A172 (cell line): Measurements from ENCODE around the gene HTR6. TPM values are rescaled to one million over a fixed set of nuclear protein-coding genes. Genes with fewer than 3 reads are reported as not detected.
"Not testable (repeated sequence)": the region's sequence is repeated elsewhere in the genome, so short reads cannot be mapped to it uniquely, and the experiment has no call there.

Experiments
- DNase-seq: peaks from one replicate; pipeline ENCODE4 v3.0.0-alpha.2; 2015; ENCODE audit warnings: low spot score
- total RNA-seq: library from RNA; depleted of rRNA; stranded (reverse); fragments of >200 nt; shearing (Covaris generic); gene quantifications from 2 replicates; pipeline ENCODE4 v1.2.3, GENCODE V29; 2014; rRNA removed

HTR6 gene
- not detected in 2 replicates for total RNA-seq

DNA sequence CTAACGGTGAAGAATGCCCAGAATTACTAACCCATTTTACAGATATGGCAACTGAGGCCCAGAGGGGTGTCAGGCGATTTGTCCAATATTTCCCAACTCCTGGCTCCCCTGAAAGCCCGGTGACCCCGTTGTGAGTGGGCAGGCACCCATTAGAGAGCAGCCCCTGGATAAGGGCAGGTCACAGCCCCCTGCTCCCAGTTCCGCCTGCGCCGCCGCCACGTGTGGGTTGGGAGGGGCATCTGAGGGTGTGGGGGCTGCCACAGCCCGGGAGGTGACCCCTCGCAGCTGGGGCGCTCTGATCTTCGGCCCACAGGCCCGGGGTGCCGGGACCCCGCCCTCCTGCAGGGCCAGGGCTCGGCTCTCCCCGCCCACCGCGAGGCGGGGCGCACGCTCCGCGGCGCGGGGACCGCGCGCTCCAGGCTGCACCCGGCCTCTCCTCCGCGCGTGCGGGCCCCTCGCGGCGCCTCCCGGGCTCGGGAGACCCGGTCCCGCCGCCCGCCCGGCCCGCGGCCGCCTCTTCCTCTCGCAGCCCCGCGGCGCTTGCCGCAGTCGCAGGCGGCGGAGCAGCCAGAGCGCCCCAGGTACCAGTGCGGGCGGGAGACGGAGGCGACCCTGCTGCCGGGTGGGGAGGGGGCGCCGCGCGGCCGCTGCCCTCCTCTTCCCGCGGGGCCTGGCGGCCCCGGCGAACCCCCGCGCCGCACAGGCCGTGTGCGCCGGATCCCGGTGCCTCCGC lies at the start of gene HTR6:
HTR6 (plus strand) TSS at position 423 of the 733 bp plus-strand sequence. CDS start 879 bp downstream, outside the sequence.
- no peak for DNase-seq

DNA sequence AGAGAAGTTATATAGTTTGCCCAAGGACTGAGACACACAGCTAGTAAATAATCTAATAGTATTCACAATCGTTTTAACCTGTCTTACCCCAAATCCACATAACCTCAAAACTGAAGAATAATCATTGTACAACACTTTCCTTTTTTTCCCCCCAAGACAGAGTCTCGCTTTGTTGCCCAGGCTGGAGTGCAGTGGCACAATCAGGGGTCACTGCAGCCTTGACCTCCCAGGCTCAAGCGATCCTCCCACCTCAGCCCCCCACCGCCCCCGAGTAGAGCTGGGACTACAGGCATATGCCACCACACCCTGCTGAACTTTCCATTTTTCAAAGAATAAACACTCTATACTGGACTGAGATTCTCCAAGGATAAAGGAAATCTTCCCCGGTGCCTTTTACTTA lies 49.2 kb upstream of the HTR6 start:
- no peak for DNase-seq

DNA sequence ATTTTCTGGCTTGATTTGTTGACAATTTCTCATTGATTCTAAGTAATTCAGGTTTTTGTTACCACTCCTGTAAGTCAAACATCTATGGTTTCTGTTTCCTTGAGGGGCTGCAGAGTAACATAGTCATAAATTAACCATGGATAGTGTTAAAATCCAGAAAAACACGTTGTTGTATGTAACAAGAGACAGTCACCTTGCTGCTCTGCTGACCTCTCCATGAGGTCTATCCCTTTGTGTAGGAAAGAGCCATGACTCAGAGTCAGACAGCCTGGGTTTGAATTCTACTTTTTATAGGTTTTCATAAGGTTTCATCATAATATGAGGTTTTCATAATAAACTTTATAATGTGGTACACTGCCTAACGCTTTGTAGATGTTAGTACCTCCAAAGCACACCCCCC lies 48.2 kb upstream of the HTR6 start:
- DNase-seq, result no peak

DNA sequence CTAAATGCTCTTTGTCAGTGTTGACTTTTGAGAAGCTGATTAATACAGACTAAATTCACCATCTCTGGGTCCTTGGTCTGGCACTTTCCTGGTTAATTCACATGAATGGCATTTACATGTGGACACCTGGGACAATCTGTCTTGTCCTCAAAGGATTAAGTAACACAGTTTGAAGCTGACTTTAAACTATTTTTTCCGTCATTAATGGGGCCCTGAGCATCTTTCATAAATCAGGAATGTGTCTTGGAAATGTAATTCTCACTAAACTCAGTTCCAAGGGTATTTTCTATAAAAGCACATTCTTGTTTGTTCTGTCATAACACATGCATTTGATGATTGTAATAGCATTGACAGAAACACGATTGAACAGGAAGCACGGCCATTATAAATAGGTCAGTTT lies 47.3 kb upstream of the HTR6 start:
- no peak for DNase-seq

DNA sequence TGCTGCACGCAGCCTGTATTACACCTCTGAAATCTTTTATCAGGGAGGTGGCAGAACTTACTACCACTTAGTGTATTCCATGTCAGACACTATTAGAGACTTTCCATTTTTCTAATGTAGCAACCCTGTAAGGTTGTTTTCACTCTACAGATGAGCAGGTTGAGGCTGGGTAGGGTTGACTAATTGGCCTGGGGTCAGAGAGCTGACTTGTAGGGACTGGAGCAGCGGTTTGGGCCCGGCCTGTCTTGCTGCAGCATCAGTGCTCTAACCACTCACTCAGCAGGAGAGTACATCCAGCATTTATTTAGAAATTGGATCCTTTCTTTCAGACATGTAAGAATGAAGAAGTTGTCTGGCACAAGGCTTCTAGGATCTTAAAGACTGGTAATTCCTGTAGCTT lies 46.2 kb upstream of the HTR6 start:
- no peak for DNase-seq

DNA sequence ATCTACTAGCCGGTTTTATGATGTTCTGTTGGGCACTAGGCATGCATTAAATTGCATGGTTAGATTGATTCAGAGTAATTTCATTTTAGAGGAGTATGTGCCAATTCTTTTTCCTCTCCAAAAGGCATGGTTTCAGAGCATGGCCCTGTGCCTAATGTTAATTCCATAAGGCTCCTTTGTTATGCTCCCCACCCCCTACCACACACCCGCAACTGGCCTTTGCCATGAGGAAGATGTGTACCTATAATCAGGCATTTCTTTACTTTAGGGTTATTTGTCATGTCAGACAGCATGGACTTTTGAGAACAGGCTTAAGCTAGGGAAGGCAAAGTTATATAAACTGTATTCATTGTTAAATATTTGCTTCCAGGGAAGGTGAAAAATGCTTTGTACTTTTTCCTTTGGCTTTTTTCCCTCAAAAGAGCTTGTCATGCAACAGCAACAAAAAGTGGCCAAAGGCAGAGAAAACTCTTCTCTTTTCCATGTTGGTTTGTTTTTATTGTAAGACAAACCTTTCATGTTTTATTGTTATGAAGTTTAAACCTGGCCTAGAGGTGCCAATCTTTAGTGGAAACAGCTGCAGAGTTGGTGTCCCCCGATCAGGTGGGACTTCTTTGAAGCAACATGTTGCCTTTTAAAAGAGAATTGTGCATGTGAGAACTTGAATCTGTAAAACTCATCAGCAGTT lies 44.8 kb upstream of the HTR6 start:
- no peak for DNase-seq

DNA sequence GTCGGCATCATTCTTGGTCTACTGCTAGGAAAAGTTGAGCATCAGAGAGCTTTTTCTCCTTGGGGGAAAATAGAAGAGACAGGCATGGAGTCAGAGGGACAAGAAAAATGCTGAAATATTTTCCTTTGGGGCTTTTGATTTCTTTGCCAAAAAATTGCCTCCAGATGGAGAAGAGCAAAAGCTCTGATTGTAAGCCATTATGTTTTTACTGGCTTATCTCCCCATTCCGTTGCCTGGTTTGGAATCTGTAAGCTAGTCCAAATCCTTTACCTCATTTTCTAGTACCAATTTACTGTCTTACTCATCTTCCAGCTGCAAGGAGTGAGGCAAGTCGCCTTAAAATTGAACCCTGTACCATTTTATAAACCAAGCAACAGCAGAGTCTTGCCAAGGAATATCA lies 43.9 kb upstream of the HTR6 start:
- DNase-seq, result no peak

DNA sequence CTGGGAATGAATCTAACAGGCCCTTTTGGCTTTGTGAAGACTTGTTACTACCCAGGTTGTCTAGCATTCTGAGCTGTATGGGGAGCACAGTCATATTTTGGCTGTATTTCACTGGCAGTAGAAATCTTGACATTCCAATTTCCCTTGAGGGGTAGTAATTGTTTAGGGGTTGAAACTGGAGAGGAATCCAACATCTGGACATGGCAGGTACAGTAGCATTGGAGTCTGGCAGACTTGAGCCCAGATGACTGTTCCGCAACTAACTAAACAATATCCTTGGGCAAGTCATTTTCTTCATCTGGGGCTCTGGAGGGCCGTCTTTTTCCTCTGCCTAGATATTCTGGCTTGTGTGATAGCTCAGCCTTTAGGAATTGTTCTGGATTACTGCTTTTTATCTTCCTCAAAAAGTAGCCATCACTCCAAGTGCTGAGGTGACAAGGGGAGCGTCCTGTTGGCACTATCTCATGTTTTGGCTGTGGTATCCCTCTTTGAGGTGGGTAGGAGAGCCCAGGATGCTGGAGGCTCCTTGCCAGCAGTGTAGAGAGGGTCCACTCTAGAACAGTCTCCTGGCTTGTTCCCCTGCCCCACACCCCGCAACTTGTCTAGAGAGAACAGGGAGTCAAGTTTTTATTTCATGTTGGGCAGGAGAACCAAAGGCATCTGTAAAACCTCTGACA lies 43.3 kb upstream of the HTR6 start:
- no peak for DNase-seq

DNA sequence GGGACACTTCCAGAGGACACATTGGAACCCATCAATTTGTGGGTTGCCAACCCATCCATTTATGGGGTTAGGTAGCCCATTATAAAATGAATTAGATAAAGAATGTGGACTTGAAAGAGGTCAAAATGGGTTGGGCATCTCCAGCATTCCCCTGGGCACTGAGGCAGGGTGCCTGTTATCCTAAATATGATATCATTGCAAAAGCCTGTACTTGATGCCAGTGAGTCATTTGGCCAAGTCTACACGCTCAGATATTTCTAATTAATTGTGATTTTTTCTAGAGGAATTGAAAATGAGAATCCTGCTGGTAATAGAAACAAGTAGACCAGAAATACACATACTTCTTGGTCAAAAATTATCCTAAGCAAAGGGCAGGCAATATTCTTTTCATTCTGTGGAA lies 42.5 kb upstream of the HTR6 start:
- DNase-seq, result no peak

DNA sequence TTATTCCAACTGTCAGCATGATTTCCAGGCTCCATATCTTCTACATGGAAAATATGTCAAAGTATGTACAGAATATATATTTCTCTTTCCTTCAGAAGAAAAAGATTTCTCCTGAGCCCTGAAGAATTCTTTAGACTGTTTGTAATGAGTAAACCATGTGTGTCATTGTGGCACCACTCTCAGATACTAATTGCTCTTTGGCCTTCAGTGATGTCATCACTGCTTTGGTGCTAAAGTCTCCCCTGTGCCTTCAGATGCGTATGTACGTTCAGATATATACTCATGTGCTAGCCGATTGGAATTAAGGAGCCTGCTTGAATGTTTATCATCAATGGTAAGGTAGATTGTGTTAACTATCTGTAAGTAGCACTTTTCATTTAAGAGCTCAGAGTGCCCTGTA lies 41.2 kb upstream of the HTR6 start:
- DNase-seq, result no peak

DNA sequence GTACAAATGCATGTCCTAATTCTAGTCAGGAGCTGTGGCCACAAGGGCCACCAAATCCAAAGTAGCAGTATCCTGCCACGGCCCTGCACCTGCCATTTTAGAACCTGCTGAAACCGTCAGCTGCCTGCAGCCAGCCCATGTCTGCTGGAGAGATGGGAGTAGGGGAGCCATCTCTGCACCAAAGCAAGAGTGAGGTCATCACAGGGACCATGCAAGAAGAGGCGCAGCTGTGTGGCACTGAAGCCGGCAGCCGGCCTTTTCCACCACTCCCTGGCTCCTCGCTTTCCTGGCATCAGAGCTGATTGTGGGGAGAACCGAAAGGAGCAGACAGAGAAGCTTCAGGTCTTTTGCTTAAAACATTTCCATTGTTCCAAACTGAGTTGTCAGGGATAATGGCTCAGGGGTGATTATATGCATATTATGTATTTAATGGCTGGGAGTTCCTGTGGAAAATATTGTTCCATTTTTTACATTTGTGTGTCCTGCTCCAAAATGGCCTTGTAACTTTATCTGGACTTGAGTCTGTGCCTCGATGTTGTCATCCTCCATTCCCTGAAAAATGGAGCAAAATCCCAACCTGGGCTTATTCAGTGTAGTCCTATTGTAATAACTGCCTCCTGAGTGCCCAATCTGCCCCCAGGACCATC lies 39.3 kb upstream of the HTR6 start:
- no peak for DNase-seq

DNA sequence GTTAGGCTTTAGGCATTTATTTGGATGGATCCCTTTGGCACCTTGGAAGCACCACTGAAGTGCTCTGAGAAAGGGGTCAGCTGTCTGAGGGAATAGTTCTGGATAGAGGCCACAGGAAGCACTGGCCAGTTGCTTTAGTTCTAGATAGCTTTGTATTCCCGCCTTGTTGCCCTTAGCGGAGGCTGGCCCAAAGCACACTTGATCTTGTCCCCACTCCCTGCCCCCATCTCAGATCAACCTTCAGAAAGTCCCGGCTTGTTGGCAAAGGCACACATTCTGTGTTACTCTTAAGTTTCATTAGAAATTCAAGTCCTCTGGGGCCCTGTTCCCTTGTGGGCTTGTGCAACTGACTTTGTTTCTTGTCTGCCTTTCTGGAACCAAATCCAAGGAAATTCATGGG lies 35.8 kb upstream of the HTR6 start:
- no peak for DNase-seq

DNA sequence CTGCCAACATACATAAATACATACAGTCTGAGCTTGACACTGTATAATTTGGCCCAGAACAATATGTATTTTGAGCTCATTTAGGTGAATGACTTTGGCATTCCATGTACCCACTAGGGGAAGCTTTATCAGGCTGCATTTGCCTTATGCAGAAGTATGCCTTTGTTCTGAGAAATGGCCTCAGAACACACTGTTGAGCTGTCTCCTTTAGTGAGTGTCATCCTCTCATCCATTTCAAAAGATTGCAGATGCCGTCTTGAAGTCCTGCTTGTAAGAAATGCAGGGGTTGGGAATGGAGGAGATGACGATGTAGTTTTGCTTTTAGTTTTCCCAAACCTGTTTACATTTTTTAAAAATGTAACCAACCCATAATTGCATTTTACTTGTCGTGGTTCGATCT lies 35.3 kb upstream of the HTR6 start:
- DNase-seq, result no peak

DNA sequence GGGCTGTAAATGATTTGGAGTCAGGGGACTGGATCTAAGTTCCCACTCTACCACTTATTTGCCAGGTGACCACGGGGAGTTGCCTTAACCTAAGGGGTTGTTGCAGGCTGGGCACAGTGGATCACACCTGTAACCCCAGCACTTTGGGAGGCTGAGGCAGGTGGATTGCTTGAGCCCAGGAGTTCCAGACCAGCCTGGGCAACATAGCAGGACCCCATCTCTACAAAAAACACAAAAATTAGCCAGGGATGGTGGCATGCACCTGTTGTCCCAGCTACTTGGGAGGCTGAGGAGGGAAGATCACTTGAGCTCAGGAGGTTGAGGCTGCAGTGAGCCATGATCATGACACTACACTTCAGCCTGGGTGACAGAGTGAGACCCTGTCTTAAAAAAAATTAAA lies 34.5 kb upstream of the HTR6 start:
- DNase-seq, result not testable (repeated sequence)

DNA sequence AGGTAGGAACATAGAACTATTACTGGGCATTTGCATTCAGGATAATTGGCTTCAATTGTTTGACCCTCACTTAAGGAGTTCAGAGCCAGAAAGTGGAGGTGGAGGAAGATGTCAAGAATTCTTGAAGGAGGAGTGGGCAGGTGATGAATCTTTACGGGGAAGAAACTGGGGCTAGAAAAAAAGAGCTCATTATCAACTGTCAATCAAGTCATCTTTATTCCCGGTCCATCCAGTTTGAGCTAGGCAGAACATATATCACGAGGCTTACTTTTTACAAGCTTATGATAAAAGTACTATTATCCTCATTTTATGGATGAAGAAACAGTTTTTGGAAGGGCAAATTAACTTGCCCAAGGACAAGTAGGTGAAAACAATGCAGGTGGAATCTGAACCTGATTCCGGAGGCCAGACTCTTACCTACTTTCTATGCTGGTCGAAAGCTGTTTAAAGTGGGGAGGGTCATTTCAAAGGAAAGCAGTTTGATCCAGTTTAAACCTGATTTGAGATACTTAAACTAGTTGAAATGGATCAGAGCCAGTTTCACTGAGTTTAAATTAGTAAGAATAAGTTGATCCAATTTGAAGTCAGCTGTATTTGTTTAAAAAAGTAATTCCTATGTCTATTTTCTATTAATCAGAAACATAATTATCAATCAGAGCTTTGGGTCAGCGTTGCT lies 33.8 kb upstream of the HTR6 start:
- DNase-seq, result no peak

DNA sequence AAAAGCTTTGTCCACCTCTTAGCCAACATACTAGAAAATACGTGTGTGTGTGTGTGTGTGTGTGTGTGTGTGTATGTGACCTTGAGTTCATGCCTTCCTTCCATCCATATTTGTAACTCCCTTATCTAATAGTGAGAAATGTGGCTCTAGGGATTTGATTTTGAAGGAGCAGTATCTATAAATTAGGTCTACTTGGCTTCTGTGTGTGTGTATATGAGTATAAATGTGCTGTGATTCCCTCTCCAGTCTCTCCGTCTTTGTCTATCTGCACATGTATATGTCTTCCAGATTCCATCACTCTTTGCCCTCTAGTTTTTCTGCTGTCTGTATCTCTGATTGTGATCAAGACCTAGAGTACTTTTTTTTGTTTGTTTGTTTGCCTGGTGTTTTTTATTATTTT lies 32.5 kb upstream of the HTR6 start:
- no peak for DNase-seq

DNA sequence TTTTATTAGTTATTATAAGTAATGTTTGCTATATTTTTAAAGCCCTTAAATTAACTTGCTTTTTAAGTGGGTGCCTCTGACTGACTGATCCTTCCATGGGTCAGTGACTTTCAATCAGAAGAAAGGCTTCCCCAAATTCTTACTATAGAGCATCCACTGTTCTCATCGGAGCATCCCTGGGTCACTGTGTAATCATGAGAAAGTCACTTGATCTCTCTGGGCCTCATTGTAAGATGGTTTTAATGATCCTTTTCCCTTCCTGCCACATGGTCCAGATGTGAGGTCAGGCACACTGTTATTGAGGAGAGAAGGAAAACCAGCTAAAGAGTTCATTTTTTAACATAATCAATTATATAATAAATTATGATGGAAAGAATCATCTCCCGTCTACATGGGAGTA lies 31.6 kb upstream of the HTR6 start:
- no peak for DNase-seq

DNA sequence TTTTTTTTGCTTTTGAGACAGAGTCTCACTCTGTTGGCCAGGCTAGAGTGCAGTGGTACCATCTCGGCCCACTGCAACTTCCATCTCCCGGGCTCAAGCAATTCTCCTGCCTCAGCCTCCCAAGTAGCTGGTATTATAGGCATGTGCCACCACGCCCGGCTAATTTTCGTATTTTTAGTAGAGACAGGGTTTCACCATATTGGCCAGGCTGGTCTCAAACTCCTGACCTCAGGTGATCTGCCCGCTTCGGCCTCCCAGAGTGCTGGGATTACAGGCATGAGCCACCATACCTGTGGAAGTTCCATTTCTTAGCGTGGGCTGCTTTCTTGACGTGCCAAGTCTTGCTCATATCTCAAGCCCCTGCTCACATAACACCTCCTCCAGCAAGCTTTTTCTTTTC lies 29.6 kb upstream of the HTR6 start:
- not testable (repeated sequence) for DNase-seq

DNA sequence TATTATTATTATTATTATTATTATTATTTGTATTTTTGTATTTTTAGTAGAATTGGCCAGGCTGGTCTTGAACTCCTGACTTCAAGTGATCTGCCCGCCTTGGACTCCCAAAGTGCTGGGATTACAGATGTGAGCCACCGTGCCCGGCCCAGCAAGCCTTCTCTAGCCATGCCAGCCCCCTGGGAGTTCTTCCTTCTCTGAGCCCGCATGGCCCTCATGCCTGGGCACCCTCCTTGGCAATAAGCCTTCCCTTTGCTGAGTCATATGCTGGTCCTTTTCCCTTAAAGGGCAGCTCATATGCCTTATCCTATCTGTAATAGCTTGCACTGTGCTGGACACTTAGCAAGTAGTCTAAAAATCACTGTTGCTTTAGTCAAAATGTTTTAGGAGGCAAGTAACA lies 29.0 kb upstream of the HTR6 start:
- peak; percentile 23 for DNase-seq

DNA sequence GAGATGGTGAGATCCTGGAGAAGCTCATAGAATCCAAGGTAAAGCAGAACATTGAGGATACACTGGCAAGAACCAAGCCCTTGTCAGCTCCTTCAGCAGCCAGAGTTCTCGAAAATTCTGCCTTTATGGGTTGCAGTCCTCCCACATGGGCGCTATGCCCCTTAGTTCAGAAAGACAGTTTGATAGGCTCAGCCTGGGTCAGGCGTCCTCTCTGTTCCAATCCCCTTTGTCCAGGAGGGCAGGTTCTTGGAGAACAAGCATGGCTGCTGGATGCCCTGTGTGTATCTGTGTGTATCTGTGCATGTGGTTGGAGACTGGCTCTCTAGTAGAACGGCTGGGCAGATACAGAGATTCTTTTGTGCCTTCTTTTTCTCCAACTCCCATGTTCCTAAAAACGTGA lies 28.6 kb upstream of the HTR6 start:
- DNase-seq, result no peak

DNA sequence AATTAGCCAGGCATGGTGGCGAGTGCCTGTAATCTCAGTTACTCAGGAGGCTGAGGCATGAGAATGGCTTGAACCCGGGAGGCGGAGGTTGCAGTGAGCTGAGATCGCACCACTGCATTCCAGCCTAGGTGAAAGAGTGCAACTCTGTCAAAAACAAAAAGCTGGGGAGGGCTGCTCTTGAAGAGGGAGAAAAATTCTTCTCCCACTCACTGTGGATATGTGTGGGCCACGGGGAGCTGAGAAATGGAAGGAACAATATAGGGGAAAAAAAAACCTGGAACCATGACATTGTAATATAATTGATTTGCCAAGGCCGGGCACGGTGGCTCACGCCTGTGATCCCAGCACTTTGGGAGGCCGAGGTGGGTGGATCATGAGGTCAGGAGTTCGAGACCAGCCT lies 27.9 kb upstream of the HTR6 start:
- DNase-seq, result not testable (repeated sequence)

DNA sequence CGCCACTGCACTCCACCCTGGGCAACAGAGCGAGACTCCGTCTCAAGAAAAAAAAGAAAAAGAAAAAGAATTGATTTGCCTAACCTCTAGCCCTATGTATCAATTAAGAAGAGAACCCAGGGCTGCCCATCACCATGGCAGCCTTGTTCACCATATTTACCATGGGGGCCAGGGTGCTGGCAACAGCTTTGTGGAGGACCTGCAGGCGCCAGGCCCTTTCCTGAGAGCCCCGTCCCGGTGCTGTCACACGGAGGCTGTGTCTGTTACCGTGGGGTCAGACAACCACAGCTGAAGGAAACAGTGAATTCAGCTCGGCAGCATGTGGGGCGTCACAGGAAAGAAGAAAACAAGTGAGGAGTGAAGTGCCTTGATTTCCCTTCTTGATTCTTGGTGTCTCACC lies 27.1 kb upstream of the HTR6 start:
- no peak for DNase-seq
